G401.6 (cell line): ENCODE data around the gene GOLGA6L2.
A peak's percentile ranks its signal among the peaks of the same experiment; 100 is the strongest.
"Not testable (repeated sequence)": the region's sequence is repeated elsewhere in the genome, so short reads cannot be mapped to it uniquely, and the experiment has no call there.

Experiments used
- FAIRE-seq: peaks from 2 replicates; lab custom pipeline; 2012; peaks lifted over from hg19 to GRCh38; lab: Jason Lieb, UNC

Gene GOLGA6L2, protein sequence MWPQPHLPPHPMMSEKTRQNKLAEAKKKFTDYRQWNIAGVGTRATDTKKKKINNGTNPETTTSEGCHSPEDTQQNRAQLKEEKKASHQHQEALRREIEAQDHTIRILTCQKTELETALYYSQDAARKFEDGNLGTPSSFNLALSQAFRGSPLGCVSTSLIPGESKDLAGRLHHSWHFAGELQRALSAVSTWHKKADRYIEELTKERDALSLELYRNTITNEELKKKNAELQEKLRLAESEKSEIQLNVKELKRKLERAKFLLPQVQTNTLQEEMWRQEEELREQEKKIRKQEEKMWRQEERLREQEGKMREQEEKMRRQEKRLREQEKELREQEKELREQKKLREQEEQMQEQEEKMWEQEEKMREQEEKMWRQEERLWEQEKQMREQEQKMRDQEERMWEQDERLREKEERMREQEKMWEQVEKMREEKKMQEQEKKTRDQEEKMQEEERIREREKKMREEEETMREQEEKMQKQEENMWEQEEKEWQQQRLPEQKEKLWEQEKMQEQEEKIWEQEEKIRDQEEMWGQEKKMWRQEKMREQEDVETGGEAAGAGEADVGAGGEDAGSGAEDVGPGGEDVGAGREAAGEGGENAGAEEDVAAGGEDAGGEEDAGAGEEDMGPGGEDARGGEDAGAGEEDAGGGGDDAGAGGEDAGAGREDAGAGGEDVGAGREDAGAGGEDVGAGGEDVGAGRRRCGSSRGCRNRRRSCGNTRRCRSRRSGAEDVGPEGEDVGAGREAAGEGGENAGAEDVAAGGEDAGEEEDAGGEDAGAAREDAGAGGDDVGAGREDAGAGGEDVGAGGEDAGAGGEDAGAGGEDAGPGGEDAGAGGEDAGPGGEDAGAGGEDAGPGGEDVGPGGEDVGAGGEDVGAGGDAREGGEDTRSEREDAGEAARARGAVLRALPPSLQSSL

DNA sequence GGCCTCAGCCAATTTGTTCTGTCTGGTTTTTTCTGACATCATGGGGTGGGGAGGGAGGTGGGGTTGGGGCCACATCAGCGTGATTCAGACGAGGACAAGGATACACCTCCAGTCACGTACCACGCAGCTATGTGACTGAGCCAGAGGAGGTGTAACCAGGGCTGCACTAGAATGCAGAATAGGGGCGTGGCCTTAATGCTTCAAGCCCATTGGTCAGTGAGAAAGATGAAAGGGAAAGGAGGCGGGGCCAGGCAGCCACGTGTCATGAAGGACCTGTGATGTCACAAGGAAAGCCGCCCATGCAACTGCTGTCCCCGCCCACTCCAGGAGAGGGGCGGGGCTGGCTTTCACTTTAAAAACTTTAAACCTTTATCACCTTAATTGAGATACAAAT, at the start of gene GOLGA6L2:
Gene GOLGA6L2 (minus strand): TSS at position 137 of the 394 bp plus-strand sequence. CDS start 62 bp downstream, at position 75.
- FAIRE-seq: no peak

- no peak for FAIRE-seq
Measured at GRCh38 chr15:23484870-23485269, 37.8 kb upstream of the GOLGA6L2 start.

GRCh38 chr15:23483821-23484299, 36.8 kb upstream of the GOLGA6L2 start:
- no peak for FAIRE-seq

DNA sequence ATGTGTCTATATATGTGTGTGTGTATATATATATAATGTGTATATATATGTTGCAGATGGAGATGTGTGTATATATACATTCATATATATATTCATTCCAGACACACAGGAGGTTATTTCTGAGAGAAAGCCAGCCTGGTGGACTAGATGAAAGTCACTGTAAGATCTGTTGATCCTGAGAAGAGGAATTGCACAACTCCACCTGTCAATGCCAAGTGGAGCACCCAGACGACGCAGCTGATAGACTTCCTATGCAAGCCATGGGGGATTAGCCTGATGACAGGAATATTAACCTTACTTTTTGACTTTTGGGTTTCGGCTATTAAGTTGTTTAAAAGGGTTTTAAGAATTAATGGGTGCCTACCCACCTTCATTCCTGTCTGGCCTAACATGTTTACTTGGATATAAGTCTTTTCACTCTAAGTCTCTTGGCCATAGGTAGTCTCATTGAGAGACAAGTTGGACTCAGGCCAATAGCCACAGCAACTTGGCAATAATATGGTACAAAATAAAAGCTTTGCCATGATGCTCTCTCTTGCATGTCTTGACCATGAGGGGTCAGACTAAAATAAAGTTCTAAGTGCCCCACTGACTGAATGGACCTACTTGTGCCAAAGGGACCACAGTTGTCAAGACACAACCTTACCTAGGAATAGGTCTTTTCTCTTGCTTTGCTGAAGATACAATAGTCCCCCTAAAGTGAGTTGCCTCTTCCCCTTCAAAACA, 35.9 kb upstream of the GOLGA6L2 start:
- no peak for FAIRE-seq

DNA sequence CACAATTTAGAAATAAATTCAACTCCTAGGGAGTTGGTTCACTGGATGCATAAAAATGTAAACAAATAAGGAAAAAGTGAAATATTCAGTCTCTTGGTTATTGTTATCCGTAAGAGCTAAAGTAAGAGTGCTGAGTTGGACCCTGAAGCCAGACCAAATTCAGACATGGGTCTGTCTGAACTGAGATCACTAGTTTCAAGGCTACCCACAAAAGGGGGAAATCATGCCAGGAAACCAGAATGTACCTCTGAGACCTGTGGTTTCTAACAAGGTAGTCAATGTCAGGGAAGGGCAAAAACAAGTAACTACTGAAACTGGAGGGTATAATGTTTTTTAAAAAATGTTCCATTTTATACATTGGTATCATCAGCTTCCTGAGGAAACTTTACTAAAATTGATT, 35.2 kb upstream of the GOLGA6L2 start:
- no peak for FAIRE-seq

GRCh38 chr15:23477920-23478319, 30.9 kb upstream of the GOLGA6L2 start:
- FAIRE-seq: no peak

DNA sequence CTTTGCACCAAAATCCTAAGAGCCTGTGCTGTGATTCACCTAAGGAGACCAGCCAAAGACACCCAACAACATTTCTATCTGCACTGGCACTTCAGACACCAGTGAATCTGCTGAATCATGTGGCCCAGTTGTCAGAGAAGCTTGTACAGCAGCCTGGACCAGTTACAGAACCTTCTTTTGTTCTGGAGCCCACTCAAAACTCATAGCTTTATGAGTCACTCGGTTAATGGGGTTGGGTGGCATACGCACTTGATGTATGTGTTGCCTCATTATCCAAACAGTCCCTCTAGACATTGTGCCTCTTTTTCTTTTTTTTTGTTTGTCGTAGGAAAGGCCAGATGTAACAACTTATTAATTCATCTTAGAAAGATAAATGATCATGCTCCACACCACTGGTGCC, 25.6 kb upstream of the GOLGA6L2 start:
- FAIRE-seq: no peak

GRCh38 chr15:23472033-23472432, 25.0 kb upstream of the GOLGA6L2 start:
- FAIRE-seq: no peak

- peak; percentile 88 for FAIRE-seq
Measured at GRCh38 chr15:23467110-23467600, 20.1 kb upstream of the GOLGA6L2 start.

GRCh38 chr15:23457890-23458289, 10.8 kb upstream of the GOLGA6L2 start:
- FAIRE-seq: no peak

DNA sequence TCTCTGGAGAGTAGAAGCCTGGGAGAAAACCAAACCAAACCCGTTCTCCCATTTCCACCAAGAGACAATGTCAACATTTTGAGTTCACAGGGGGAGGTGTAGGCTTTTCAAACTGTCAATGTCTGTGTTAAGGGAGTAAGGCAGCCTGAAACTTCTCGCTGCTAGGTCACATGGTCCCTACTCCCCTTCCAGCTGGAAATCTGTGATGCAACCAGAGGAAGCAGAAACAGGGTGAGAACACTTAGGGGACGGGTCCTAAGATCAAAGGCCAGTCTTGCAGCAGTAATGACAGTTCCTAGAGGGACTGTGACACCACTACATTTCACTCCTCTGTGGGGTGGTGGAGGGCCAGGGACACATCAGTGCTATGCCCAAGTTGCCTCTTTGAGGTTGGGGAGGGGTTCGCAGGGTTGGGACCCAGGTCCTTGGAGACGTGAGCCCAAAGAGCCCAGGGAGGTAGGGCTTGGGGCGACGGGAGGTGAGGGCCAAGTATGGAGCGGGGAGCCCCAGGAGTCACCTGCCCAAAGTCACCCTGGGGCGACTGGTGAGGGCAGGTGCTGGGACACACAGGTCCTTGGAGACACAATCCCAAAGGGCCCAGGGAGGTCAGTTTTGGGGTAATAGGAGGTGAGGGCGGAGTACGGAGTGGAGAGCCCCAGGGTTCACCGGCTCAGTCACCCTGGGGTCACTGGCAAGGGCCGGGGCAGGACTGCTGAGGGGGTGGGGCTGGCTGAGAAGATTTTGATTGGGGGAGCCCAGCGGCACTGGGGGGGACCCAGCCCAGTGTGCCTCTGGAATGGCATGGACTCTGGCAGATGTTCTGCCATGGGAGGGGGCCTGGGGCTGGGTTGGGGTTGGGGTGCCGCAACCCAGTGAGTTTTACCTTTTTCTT, 582 bp downstream of the GOLGA6L2 start:
- FAIRE-seq: no peak

GRCh38 chr15:23444269-23444668, 2.8 kb downstream of the GOLGA6L2 start:
- FAIRE-seq: no peak

DNA sequence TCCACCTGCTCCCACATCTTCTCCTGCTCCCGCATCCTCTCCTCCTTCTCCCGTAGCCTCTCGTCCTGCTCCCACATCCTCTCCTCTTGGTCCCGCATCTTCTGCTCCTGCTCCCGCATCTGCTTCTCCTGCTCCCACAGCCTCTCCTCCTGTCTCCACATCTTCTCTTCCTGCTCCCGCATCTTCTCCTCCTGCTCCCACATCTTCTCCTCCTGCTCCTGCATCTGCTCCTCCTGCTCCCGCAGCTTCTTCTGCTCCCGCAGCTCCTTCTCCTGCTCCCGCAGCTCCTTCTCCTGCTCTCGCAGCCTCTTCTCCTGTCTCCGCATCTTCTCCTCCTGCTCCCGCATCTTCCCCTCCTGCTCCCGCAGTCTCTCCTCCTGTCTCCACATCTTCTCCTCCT, 5.8 kb downstream of the GOLGA6L2 start:
- no peak for FAIRE-seq

DNA sequence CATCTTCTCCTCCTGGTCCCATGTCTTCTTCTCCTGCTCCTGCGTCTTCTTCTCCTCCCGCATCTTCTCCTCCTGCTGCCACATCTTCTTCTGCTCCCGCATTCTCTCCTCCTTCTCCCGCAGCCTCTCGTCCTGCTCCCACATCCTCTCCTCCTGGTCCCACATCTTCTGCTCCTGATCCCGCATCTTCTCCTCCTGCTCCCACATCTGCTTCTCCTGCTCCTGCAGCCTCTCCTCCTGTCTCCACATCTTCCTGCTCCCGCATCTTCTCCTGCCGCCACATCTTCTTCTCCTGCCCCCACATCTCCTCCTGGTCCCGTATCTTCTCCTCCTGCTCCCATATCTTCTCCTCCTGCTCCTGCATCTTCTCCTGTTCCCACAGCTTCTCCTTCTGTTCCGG, 6.4 kb downstream of the GOLGA6L2 start:
- FAIRE-seq: no peak

- FAIRE-seq: no peak
Measured at GRCh38 chr15:23439513-23439912, 7.5 kb downstream of the GOLGA6L2 start.

- no peak for FAIRE-seq
Measured at GRCh38 chr15:23438816-23439466, 8.1 kb downstream of the GOLGA6L2 start.

DNA sequence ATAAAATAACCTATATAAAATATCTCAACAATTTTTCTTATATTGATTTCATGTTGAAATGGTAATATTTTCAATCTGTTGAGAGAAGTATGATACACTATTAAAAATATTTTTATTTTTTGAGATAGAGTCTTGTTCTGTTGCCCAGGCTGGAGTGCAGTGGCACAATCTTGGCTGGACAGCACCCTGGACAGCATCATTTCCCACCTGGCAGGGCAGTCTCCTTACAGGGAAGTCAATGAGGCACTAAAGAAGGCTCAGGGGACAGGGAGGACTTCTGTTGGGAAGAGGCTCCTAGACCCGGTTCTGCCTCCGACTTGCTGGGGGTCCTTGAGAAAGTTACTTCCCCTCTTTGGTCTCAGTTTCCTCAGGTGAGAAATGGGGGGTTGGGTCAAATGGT, 9.4 kb downstream of the GOLGA6L2 start:
- FAIRE-seq: no peak

- no peak for FAIRE-seq
Measured at GRCh38 chr15:23437146-23437545, 9.9 kb downstream of the GOLGA6L2 start.

GRCh38 chr15:23436421-23436820, 10.6 kb downstream of the GOLGA6L2 start:
- no peak for FAIRE-seq

DNA sequence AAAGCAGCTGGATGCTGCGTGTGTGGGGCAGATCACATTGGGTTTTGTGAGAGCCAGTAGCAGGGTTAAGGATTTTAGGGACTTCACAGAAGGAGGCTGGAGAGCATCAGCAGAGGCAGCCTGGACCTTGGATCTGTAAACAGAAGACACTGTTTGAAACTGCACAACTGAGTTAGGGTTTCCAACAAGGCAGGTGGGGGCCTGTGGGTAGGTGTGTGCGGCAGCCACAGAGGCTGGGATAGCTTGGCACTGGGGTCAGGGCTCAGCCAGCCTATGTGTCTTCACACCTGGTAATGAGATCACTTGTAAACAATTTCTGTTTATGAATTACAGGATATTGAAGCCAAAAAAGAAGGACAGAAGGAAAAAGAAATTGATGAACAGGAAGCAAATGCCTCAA, 12.3 kb downstream of the GOLGA6L2 start:
- not testable (repeated sequence) for FAIRE-seq

DNA sequence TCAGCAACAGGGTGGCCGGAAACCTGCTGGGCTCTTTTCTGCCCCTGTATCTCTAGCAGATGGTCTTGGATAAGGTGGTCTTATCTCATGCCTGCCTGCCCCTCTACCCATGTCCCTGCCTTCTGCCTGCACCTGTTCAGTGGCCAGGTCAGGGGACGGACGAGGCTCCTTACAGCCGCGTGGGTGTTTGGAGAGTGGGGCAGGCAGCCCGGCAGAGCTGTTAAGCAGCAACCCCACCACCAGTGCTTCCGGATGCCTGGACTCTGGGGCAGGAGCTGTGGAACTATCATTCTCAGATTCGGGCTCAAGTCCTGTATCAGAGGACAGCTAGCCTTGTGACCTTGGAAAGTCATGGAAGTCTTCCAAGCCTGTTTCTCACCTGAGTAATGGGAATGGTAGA, 21.7 kb downstream of the GOLGA6L2 start:
- FAIRE-seq: not testable (repeated sequence)
